Measurements from ENCODE around the gene ANKLE1.
"Not testable (repeated sequence)": the region's sequence is repeated elsewhere in the genome, so short reads cannot be mapped to it uniquely, and the experiment has no call there.

Gene ANKLE1

DNA sequence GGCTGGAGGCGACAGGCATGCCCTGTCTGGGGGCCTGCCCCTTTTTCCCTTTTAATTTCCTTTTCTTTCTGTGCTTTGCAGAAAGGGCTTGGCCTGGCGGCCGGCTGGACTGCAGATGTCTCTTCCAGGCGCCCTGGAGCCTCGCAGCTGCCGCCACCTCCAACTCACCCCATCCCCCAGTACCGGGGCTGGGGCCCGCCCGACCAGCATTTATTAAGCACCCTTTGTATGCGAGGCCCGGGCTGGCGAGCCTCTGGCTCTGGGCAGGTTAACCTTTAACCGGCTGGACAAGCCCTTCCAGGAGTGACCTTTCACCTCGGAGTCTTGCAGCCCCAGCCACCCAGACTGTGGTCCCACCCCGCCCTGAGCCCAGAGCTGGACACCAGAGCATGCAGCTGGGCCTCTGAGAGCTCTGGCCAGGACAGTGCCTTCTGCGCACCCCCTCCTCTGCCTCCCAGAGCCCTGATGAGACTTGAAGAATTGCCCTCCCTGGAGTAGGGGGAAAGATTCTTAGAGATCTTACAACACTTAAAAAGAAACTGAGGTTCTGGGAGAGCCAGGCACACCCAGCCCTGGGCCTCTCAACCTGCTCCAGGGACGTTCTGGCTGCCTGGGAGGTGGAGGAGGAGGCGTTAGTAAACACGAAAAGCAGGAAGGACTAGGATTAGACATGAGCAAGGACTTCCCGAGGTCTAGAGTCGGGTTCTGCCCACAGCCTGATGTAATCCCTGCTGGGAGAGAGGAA lies 34.8 kb upstream of the ANKLE1 start:
- DNase-seq: peak in 14 of 51 donors; percentile 19 to 48 (median 40)

DNA sequence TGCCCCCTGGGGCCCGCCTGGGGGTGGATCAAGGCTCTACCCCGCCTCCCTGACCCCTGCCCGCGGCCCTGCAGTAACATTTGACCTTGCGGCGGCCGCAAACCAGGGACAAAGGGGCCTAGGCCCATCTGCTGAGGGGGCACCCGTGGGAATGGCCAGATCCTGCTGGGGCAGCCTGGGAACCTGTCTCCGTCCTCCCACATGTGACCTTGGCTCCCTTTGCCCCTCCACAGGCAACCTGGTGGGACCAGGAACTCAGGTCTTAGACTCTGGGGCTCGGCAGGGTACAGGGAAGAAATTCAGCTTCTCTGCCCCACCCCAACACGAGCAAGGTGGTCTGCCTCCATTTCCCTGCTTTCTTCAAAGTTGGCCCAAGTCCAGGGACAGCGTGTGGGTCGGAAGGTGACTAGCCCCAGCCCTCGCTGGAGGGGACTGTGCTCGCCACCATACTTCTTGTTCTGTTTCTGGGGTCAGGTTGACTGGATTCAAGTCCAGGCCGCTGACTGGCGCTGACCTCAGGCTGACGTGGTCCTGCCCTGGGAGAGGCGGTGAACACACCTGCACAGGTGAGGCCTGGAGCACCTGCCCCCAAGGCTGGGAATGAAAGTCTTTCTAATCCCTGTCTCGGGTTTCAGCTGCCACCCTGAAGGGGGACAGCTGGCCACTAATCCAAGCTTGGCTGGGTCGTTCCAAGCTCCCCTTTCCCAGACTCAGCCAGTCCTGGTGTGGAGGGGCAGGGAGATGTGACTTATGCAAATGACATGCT lies 33.5 kb upstream of the ANKLE1 start:
- no peak for DNase-seq

DNA sequence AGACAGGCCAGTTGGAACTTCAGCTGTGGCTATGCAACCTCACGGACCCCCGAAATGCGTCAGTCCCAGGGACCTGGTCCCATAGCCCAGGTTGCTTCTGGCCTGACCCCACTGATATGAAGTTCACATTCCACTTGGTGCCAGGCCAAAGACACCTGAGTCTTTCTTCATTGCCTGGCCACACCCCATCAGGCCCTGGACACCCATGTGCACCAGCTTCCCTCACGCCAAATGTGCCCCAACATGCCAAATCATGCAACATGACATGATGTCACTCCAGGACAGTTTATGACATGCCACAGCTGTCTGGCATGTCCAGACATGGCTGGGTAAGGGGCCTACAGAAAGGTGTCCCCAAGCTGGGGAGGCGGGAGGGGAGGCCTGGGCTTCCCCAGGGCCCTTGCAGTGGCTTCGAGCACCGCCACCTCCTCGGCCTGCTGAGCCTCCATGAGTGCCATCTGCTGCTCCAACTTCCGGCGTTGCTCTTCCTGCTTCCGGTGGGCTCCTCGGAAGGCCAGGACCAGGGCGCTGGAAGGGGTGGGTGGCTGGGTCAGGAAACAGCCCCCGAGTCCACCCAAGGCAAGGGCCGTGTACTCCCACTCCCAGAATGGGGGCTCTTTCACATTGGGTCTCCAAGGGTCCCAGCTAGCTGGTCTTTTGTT lies 31.7 kb upstream of the ANKLE1 start:
- DNase-seq: no peak

DNA sequence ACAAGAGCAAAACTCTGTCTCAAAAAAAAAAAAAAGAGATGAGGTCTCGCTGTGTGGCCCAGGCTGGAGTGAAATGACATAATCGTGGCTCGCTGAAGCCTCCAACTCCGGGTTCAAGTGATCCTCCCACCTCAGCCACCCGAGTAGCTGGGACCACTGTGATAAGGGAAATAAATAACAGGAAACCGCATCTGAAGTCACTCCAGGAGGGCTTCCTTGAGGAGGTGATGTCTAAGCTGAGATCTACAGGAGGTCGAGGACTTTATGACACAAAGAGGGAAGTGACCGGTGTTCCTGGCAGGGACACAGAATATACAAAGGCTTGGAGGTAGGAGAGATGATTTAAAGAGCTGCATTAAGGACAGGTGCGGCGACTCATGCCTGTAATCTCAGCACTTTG lies 27.1 kb upstream of the ANKLE1 start:
- no peak for DNase-seq

DNA sequence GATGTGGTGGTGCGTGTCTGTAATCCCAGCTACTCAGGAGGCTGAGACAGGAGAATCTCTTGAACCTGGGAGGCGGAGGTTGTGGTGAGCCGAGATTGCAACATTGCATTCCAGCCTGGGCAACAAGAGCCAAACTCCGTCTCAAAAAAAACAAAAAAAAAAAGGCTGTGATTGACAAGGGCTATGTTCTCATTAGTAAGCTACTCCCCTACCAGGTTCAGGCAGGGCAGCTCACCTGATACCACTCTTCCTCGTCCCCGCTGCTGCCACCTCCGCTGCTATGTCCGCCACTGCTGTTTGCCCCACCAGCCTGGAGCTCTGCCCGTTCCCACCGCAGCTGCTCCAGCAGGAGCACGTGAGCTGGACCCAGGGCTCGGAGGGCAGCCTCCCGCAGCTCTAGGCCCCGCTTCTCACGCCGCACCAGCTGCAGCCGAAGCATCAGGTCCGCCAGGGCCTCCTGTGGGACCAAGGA lies 26.5 kb upstream of the ANKLE1 start:
- DNase-seq: no peak

DNA sequence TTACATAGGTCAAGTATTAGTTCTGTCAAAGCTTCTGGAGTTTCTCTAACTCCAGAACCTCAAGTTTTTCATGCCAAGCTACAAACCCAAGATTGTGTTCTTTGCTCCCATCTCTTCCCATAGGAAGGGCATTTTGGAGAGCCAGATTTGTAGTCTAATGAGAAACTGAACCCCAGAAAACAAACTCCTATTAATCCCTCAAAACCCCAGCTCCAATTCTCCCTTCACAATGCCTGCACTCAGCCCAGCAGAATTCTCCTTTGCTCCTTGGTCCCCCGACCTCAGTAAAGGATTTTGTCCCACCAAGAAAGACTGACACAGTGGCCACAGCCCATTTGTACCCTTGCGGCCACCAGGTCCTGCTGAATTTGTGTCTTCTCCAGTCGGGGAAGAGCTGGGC lies 25.6 kb upstream of the ANKLE1 start:
- DNase-seq: no peak

DNA sequence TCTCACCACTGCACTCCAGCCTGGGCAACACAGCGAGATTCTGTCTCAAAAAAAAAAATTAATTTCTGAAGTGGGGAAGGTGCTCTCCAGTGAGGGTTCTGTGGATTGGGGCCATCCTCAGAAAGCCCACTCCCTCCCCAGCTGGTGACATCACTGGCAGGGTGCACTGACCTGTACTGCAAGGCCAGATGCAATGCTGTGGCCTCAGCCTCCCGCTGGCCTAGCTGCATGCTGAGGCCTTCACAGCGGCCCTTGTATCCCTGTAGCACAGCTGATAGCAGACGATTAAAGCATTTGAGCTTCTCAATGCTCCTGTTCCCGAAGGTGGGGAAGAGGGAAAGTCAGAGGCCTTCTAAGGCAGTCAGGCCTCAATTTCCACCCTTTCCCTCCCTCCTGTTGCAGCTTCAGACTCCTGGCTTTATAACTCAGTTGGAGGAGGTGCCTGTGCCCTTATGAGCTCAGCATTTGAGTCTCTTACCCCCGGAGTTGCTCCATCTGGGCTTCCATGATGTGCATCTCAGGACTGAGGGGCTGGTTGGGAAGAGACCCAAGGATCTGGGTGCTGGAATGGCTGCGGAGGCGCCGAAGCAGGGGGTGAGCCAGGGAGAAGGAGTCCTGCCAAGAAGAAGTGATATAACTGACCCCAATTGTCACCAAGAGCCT lies 22.5 kb upstream of the ANKLE1 start:
- DNase-seq: no peak

DNA sequence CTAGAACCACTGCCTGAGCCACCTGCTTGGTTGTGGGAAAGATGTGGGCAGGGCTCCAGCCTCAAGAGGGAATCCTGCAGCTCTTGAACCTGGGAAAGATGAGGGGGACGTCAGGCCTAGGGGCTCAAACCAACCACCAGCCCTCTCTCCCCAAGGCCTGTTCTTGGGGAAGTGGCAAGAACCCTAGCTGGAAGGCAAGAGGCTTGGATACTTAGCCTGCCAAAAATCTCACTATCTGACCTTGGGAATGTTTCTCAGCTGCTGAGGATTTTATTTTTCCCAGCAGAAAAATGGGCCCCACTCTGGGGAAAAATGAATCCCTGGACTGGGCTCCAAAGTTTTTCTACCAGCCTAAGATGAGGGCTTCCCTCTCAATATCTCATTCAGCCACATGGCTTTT lies 21.8 kb upstream of the ANKLE1 start:
- no peak for DNase-seq

DNA sequence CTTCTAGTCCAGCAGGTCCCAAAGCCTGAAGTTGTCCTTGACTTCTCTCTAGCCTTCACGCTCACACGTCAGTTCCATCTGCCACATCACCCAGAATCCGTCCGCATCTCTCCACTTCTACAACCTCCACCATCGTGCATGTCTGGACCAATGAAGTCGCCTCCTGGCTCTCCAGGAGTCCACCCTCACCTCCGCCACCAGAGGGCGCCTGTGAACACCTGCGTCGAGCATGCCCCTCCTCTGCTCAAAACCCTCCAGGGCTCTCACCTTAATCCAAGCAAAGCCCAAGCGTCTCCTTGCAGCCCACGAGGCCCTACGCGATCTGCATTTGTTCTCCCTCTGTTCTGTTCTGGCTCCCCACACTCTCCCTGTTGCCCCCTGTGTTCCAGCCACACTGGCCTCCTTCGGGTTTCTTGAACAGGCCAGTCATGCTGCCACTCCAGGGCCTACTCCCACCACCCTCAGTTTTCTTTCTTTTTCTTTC lies 20.8 kb upstream of the ANKLE1 start:
- DNase-seq: peak in 31 of 51 donors; percentile 8 to 69 (median 35)

DNA sequence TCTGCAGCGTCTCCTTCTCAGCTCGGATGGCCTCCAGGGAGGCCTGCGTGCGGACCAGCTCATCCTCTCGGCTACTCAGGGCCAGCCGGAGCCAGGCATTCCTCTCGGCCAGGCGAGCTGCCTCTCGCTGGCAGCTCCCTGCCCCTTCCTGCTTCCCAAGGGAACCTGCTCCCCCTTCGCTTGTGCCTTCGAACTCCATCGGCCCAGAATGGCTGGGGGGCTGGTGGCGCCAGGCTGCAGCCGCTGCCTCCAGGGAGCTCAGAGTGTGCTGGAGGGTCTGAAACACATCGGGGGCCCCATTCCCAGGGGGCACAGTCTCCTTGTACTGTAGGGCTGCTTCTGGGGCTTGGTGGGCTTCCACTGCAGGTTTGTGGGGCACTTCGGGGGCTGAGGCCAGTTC lies 19.1 kb upstream of the ANKLE1 start:
- no peak for DNase-seq

DNA sequence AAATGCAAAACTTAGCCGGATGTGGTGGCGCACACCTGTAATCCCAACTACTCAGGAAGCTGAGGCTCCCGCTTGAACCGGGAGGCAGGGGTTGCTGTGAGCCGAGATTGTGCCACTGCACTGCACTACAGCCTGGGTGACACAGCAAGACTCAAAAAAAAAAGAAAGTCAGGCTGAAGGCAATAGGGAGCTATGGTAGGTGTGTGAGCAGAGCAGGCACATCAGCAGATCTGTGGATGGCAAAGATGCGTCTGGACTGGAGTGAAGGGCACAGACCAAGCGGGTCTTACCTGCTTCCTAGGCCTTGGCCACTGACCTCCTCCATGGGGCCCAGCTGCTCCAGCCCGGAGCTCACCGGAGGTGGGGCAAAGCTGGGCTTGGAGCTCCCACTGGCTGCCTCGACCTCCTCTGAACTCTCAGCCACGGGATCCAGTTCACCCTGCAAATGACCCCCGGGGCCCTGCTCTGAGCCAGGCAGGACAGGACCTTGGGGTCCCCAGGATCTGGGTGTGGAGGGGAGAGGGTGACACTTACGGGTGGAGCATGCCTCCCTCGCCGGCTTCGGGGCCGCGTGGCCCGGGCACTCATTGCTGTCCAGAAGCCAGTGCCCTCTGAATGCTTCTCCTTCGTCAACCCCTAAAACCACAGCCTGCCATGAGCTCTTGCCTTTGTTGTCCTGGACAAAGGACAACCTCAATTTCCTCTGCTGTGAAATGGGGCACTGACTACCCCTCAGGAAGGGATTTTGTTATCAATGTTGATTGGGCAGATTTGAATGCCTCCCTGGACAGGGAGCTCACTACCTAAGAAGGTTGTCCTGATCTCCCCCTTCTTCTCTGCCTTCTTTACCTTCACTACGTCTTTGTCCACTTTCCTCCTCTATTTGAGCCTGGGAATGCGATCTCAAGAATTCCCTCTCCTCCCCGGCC lies 17.7 kb upstream of the ANKLE1 start:
- DNase-seq: no peak

DNA sequence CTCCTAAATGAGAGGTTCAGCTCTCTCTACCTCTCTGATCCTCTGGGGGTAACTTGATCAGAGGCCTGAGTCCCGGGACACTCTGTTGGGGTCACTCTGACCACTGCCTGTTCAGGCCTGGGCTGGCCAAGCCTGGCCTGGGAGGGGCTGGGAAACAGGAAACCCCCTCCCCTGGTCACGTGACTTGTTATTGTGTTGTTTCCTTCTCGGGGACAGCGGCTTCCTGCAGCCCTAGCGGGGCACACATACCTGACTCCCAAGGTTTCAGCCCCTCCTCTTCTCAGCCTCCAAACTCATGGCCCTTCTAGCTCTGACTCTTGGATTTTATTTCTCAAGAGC lies 17.1 kb upstream of the ANKLE1 start, which contains the start of gene USHBP1:
Gene USHBP1 (minus strand): TSS at position 105 of the 339 bp plus-strand sequence. CDS start 446 bp downstream, outside the sequence.
- no peak for DNase-seq

DNA sequence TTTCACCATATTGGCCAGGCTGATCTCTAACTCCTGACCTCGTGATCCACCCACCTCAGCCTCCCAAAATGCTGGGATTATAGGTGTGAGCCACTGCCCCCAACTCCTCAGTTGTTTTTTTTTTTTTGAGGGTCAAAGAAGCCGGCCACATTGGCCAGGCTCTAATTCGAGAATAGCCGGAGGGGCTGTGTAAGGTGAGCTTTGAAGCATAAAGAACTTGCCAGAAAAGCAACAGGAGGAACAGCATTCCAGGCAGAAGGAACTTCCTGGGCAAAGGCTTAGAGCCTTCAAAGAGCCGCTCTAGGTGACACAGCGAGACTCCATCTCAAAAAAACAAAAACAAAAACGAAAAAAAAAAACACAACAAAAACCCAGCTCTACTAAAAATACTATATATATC lies 15.7 kb upstream of the ANKLE1 start:
- no peak for DNase-seq

DNA sequence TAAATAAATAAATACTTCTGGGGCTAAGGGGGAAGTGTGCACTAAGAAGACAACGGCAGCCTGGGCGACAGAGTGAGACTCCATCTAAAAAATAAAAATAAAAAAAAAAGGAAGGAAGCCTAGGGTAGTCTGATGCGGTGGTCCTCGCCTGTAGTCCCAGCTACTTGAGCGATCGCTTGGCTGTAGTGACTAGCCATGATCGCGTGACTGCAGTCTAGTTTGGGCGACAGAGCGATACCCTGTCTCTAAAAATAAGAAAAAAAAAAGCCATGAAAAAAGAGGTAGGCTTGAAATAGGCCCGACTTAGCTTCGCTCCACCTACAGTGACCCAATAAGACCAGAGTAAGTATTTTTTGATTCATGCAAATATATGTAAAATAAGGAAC lies 15.1 kb upstream of the ANKLE1 start:
- peak in 3 of 51 donors; percentile 29 to 44 (median 38) for DNase-seq

DNA sequence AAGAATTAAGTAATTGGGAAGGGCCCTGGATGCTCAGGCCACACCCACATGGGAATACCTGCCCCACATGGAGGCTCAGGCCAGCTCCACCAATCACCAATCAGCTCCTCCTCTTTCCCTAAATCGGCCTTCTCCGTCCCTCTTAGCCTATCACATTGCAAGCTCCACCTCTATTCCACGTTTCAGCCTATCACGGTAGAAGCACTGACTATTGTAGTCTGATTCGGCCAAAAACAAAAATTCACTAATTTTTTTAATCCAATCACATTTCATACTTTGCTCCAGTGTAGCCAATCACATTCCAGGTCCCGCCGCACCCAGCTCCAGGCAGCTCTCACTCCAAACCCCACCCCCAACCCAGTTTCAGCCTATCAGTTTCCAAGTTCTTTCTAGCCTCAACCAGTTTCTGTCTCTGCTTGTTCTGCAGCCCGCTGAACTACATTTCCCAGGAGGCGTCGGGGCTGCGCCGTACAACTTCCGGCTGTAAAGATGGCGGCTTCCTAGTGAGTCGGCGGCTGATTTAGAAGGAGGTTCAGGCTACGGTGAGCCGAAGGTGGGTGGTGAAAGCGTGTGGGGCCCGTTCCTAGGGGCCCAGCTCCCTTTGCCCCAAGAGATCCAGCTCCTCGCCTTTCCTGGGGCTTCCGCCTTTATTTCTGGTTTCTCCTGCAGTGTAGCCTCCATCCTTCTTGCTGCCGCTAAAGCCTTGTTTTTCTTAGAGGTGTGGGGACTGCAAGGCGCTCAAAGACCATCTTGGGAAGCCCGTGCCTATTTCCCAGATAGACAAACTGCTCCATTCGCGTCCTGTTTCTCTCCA lies 14.5 kb upstream of the ANKLE1 start, which contains the start of gene BABAM1:
Gene BABAM1 (plus strand): TSS at position 469 of the 814 bp plus-strand sequence. CDS start 1,364 bp downstream, outside the sequence.
- peak; percentile 70 to 99 (median 94) for DNase-seq

DNA sequence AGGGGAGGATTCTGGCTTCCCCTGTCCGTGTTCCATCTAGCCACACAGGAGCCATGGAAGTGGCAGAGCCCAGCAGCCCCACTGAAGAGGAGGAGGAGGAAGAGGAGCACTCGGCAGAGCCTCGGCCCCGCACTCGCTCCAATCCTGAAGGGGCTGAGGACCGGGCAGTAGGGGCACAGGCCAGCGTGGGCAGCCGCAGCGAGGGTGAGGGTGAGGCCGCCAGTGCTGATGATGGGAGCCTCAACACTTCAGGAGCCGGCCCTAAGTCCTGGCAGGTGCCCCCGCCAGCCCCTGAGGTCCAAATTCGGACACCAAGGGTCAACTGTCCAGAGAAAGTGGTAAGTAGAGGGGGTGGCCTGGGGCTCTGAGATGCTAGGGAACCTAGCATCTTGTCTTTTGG lies 12.9 kb upstream of the ANKLE1 start:
- no peak for DNase-seq

DNA sequence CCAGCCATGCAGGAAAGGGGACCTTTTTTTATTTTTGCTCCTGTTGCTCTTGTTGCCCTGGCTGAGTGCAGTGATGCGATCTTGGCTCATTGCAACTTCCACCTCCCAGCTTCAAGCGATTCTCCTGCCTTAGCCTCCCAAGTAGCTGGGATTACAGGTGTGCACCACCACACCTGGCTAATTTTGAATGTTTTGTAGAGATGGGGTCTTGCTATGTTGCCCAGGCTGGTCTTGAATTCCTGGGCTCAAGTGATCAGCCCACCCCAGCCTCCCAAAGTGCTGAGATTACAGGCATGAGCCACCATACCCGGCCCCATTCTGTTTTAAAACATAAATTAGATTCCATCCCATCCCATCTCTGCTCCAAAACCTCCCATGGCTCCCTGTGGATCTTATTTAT lies 6.8 kb upstream of the ANKLE1 start:
- not testable (repeated sequence) for DNase-seq

DNA sequence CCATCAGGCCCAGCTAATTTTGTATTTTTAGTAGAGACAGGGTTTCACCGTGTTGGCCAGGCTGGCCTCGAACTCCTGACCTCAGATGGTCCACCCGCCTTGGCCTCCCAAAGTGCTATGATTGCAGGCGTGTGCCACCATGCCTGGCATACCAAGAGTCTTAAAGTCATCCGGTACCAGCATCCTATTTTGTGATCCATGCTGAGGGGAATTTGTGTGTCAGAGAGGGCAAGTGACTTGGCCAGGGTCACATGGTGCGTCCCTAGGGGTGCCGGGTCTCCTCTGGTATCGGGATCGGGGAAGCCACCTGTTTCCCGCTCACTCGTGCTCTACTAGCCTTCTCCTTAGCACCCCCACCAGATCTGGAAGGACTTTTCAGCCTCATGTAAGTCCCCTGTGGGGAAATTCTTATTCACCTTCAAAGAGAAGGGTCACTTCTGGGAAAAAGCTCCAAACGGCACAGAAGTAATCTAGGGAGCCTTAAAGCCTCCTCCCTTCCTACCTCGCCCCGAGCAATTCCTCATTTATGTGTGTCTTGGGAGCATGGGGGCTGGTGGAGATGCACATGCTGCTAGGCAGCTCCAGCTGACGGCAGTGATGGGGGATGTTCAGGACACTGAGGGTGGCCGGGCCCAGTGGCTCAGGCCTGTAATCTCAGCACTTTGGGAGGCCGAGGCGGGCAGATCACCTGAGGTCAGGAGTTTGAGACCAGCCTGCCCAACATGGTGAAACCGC lies 6.1 kb upstream of the ANKLE1 start:
- no peak for DNase-seq

DNA sequence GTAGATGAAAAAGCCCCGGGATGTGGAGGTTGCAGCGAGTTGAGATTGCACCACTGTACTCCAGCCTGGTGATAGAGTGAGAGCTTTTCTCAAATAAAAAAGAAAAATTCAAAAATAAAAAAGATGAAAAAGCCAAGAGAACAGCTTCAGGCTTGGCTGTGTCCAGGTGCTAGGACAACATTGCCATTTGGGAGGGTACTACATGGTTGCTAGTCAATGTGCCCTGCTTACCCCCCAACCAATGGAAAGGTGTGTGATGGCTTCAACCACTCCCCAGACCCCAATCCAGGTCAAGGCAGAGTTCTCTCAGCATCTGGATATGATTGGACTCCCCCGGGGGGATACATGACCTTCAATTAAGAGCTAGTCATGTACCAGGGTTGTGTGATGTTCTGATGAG lies 2.3 kb upstream of the ANKLE1 start:
- no peak for DNase-seq

Measured in hypothalamus (tissue), 51 donors.